Progenitor cell of endocrine pancreas (in vitro differentiated cells): ENCODE measurements around the gene NR0B1. TPM values are rescaled to one million over a fixed set of nuclear protein-coding genes. Genes with fewer than 3 reads are reported as not detected.

Experiments
- DNase-seq: peaks from one replicate; pipeline ENCODE4 v3.0.0; 2021; ENCODE audit warnings: low spot score; ENCODE audit not compliant: unreplicated experiment
- H3K27ac Mint-ChIP-seq: 2 replicates; pipeline ENCODE4 v1.8.0; 2021; ENCODE audit warnings: mild to moderate bottlenecking, moderate library complexity, mixed read lengths
- H3K27me3 Mint-ChIP-seq: 2 replicates; pipeline ENCODE4 v1.8.0; 2021; ENCODE audit warnings: mixed read lengths
- H3K36me3 Mint-ChIP-seq: 2 replicates; pipeline ENCODE4 v1.8.0; 2022; ENCODE audit warnings: mixed read lengths; ENCODE audit not compliant: insufficient read depth
- H3K4me1 Mint-ChIP-seq: 2 replicates; pipeline ENCODE4 v1.8.0; 2021; ENCODE audit warnings: low read depth, mixed read lengths
- H3K4me3 Mint-ChIP-seq: 2 replicates; pipeline ENCODE4 v1.8.0; 2021; ENCODE audit warnings: low read depth, mild to moderate bottlenecking, moderate library complexity, mixed read lengths
- H3K9me3 Mint-ChIP-seq: 2 replicates; pipeline ENCODE4 v1.8.0; 2021; ENCODE audit warnings: low read depth, mixed read lengths
- CTCF ChIP-seq: fragments of 200-600 bp; sonication (generic); IDR thresholded peaks from one replicate; pipeline ENCODE4 v1.5.0; 2021; ENCODE audit warnings: antibody characterized with exemption, mild to moderate bottlenecking; ENCODE audit not compliant: unreplicated experiment
- total RNA-seq: library from RNA; stranded (reverse); gene quantifications from 2 replicates; pipeline ENCODE4 v1.2.1, GENCODE V29; 2021

NR0B1 gene
- total RNA-seq, 1 donor from 2014 or later = 0.86 TPM

- no peak for DNase-seq
- no peaks in the 10 kb centered on the region for H3K36me3 Mint-ChIP-seq
- no peak for TF ChIP-seq CTCF
- peaks cover 15% of the 10 kb centered on the region for H3K4me1 Mint-ChIP-seq
- H3K9me3 Mint-ChIP-seq = no peaks in the 10 kb centered on the region
- peak overlapping the region; percentile 60 for H3K4me3 Mint-ChIP-seq
- H3K27ac Mint-ChIP-seq = no peak overlapping the region
- H3K27me3 Mint-ChIP-seq = peaks cover 38% of the 10 kb centered on the region
These were observed 1.7 kb downstream of the NR0B1 start for GRCh38 chrX:30307466-30307865.

GRCh38 chrX:30304866-30305265, 4.3 kb downstream of the NR0B1 start:
- no peak overlapping the region for H3K27ac Mint-ChIP-seq
- peaks cover 27% of the 10 kb centered on the region for H3K27me3 Mint-ChIP-seq
- TF ChIP-seq CTCF = no peak
- peaks cover 13% of the 10 kb centered on the region for H3K4me1 Mint-ChIP-seq
- H3K4me3 Mint-ChIP-seq = no peak overlapping the region
- H3K9me3 Mint-ChIP-seq = no peaks in the 10 kb centered on the region
- H3K36me3 Mint-ChIP-seq = no peaks in the 10 kb centered on the region
- no peak for DNase-seq

GRCh38 chrX:30302956-30303355, 6.2 kb downstream of the NR0B1 start:
- no peak for DNase-seq
- Mint-ChIP-seq H3K4me3 (no peak overlapping the region), H3K36me3 (no peaks in the 10 kb centered on the region), H3K27me3 (peaks cover 17% of the 10 kb centered on the region), H3K27ac (no peak overlapping the region), H3K9me3 (no peaks in the 10 kb centered on the region), H3K4me1 (peaks cover 13% of the 10 kb centered on the region)
- no peak for TF ChIP-seq CTCF

- Mint-ChIP-seq H3K4me3 (no peak overlapping the region), H3K27me3 (peaks cover 7% of the 10 kb centered on the region), H3K27ac (no peak overlapping the region), H3K36me3 (no peaks in the 10 kb centered on the region), H3K4me1 (peaks cover 13% of the 10 kb centered on the region), H3K9me3 (no peaks in the 10 kb centered on the region)
- DNase-seq = no peak
- TF ChIP-seq CTCF = no peak
These were observed 7.2 kb downstream of the NR0B1 start for GRCh38 chrX:30301963-30302362.

DNA sequence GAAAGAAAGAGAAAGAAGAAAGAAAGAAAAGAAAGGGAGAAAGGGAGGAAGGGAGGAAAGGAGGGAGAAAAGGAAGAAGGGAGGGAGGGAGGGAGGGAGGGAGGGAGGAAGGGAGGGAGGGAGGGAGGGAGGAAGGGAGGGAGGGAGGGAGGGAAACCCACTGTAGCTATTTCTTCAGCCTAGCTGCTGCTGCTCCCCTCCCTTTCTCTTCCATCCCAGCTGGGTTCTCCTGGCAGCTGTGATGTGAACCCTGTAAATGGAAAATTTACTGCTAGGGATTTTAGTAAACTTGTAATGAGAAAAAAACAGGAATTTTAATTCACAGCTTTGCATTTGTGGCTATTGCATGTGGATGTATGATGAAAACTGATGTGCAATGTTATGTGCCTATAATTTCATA, 8.0 kb downstream of the NR0B1 start:
- Mint-ChIP-seq H3K27ac (peak overlapping the region; percentile 15), H3K36me3 (no peaks in the 10 kb centered on the region), H3K4me1 (peaks cover 16% of the 10 kb centered on the region), H3K27me3 (no peaks in the 10 kb centered on the region), H3K9me3 (no peaks in the 10 kb centered on the region), H3K4me3 (no peak overlapping the region)
- TF ChIP-seq CTCF = no peak
- DNase-seq = no peak
